Natural killer cell (primary cell): ENCODE data around the gene SOX15. TPM values are rescaled to one million over a fixed set of nuclear protein-coding genes. Genes with fewer than 3 reads are reported as not detected.
A peak's percentile ranks its signal among the peaks of the same experiment; 100 is the strongest.

Experiments used
- ATAC-seq, 3 donors: fragments of 150-1000 bp in 2 of 3; fragments of 200-7000 bp in 1 of 3; cut with Tn5 transposase; 1 replicate in 1 of 3; 2 replicates in 2 of 3; pipeline ENCODE4 v1.10.0; 2021; ENCODE audit warnings: mild to moderate bottlenecking in 2 of 3, moderate library complexity in 2 of 3
- DNase-seq, 2 donors: peaks; one replicate each; pipeline versions ENCODE4 v3.0.0 to v3.0.0-alpha.2; 2013 to 2021; ENCODE audit warnings: mixed read lengths in 1 of 2
- H3K27ac ChIP-seq: one replicate; pipeline ENCODE4 v1.5.1; 2013; ENCODE audit warnings: mild to moderate bottlenecking, low read length
- H3K27me3 ChIP-seq: one replicate; pipeline ENCODE4 v1.6.1; 2013; ENCODE audit warnings: low read length; ENCODE audit not compliant: control insufficient read depth, insufficient read depth
- H3K36me3 ChIP-seq: one replicate; pipeline ENCODE4 v1.6.1; 2013; ENCODE audit warnings: low read length; ENCODE audit not compliant: control insufficient read depth, insufficient read depth
- H3K4me1 ChIP-seq: one replicate; pipeline ENCODE4 v1.6.1; 2013; ENCODE audit warnings: low read length; ENCODE audit not compliant: control insufficient read depth, insufficient read depth
- H3K4me3 ChIP-seq: one replicate; pipeline ENCODE4 v1.5.1; 2013; ENCODE audit warnings: low read length
- H3K9me3 ChIP-seq: one replicate; pipeline ENCODE4 v1.6.1; 2013; ENCODE audit warnings: low read length; ENCODE audit not compliant: control insufficient read depth, insufficient read depth
- H3K27ac Mint-ChIP-seq, 2 donors: one replicate each; pipeline ENCODE4 v1.8.0; 2022; ENCODE audit warnings: mild to moderate bottlenecking in 2 of 2, mixed read lengths in 2 of 2, moderate library complexity in 1 of 2
- H3K27me3 Mint-ChIP-seq, 2 donors: one replicate each; pipeline ENCODE4 v1.8.0; 2022; ENCODE audit warnings: low read depth in 2 of 2, mixed read lengths in 2 of 2
- H3K36me3 Mint-ChIP-seq: one replicate; pipeline ENCODE4 v1.8.0; 2022; ENCODE audit warnings: mixed read lengths
- H3K4me1 Mint-ChIP-seq, 2 donors: one replicate each; pipeline ENCODE4 v1.8.0; 2022; ENCODE audit warnings: mixed read lengths in 2 of 2
- H3K4me3 Mint-ChIP-seq: one replicate; pipeline ENCODE4 v1.8.0; 2022; ENCODE audit warnings: mild to moderate bottlenecking, moderate library complexity, mixed read lengths
- H3K9me3 Mint-ChIP-seq, 2 donors: one replicate each; pipeline ENCODE4 v1.8.0; 2022; ENCODE audit warnings: mixed read lengths in 2 of 2
- CTCF ChIP-seq: fragments of 200-600 bp; IDR thresholded peaks from one replicate; pipeline ENCODE4 v1.8.0; 2022; ENCODE audit warnings: antibody characterized with exemption
- WGBS: methylation state at CpG from one replicate; pipeline ENCODE4 v1.1.7; 2013; ENCODE audit warnings: missing lambda C conversion rate; ENCODE audit not compliant: insufficient coverage; 5-methylcytosine and 5-hydroxymethylcytosine counted together
- intact Hi-C: fragments of 100-400 bp; cut with micrococcal nuclease; formaldehyde crosslinking; loops from one replicate; pipeline ENCODE4 v1.14.2; 2022
- total RNA-seq, 4 donors: library from RNA; stranded (reverse); fragments of 120-200 nt in 1 of 4; gene quantifications; one replicate each; pipeline versions ENCODE4 v1.2.3 to v1.2.4, GENCODE V29; 2013 to 2022

SOX15 gene
- total RNA-seq, 3 donors from 2014 or later (not counting 1 experiment from before 2014, with no cell fraction given): 0.27 TPM; not detected in 2

DNA sequence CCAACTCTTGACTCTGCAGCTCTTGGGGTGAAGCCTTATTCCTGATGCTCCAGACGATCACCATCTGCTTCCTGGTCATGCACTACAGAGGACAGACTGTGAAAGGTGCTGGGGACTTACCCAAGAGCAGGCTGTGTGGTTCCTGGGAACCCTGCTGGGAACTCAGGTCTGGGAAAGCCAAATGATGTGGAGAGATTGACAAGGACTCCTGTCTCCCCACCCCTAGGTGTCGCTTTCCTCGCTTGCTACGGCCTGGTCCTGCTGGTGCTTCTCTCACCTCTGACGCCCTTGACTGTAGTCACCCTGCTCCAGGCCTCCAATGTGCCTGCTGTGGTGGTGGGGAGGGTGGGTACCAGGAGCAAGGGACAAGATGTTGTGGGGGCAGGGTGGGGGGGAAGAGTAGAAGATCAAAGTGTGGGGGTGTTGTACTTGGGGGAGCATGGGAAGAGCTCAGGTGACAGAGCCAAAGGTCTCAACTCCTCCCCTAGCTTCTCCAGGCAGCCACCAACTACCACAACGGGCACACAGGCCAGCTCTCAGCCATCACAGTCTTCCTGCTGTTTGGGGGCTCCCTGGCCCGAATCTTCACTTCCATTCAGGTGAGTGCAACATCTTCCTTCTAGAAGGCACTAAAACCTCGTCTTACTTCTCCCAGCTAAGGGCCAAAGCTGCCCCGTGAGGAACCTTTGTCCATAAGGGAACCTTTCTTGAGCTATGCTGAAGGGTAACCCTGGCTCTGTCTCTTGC is 3.0 kb downstream of the SOX15 start:
- Mint-ChIP-seq H3K27ac (peak overlapping the region in 1 of 2 donors; percentile 29), H3K4me1 (peaks cover 16 to 28% of the 10 kb centered on the region in 2 donors), H3K9me3 (no peaks in the 10 kb centered on the region), H3K27me3 (no peaks in the 10 kb centered on the region), H3K4me3 (peak overlapping the region; percentile 40), H3K36me3 (no peaks in the 10 kb centered on the region)
- intact Hi-C loops: no loop called here
- no peak for ATAC-seq
- 96% methylated on average over 9 of the region's 9 CpGs for WGBS
- Histone ChIP-seq H3K9me3 (no peaks in the 10 kb centered on the region), H3K4me3 (no peak overlapping the region), H3K36me3 (peaks cover 16% of the 10 kb centered on the region), H3K27ac (no peak overlapping the region), H3K27me3 (no peaks in the 10 kb centered on the region), H3K4me1 (peaks cover 35% of the 10 kb centered on the region)
- TF ChIP-seq CTCF: no peak
- DNase-seq: no peak

GRCh38 chr17:7583253-7584109 is 6.4 kb downstream of the SOX15 start, which contains the start of gene MPDU1:
Gene MPDU1, plus strand, starts transcription at chr17:7583852. Its CDS starts 11 bp downstream, at chr17:7583863.
- Histone ChIP-seq H3K4me3 (peak within 1 kb of the TSS; percentile 69), H3K4me1 (peaks cover 57% of the 10 kb centered on the region), H3K27me3 (no peaks in the 10 kb centered on the region), H3K27ac (peak within 1 kb of the TSS; percentile 88), H3K9me3 (no peaks in the 10 kb centered on the region), H3K36me3 (peaks cover 12% of the 10 kb centered on the region)
- peaks cover 38 to 55% of the 10 kb centered on the region in 2 donors for H3K4me1 Mint-ChIP-seq
- DNase-seq (peak; percentile 93 to 98), ATAC-seq (peak; percentile 80 to 93 (median 83))
- no peaks in the 10 kb centered on the region for H3K9me3 Mint-ChIP-seq
- WGBS: 20% methylated on average over 69 of the region's 69 CpGs
- intact Hi-C loops: loop anchor here (1.0 kb wide), 2 partner anchors 10 to 103 kb away; no protein-coding TSS in a partner anchor
- peak within 1 kb of the TSS; percentile 98 to 99 for H3K27ac Mint-ChIP-seq
- no peaks in the 10 kb centered on the region for H3K27me3 Mint-ChIP-seq
- H3K36me3 Mint-ChIP-seq: no peaks in the 10 kb centered on the region
- peak within 1 kb of the TSS; percentile 96 for H3K4me3 Mint-ChIP-seq
- TF ChIP-seq CTCF: no peak

GRCh38 chr17:7582396-7583252 is 7.3 kb downstream of the SOX15 start:
- no peaks in the 10 kb centered on the region for H3K9me3 ChIP-seq
- H3K27me3 ChIP-seq: no peaks in the 10 kb centered on the region
- no peak for DNase-seq
- peak overlapping the region; percentile 69 for H3K4me3 ChIP-seq
- peaks cover 18% of the 10 kb centered on the region for H3K36me3 ChIP-seq
- H3K27me3 Mint-ChIP-seq: no peaks in the 10 kb centered on the region
- TF ChIP-seq CTCF: no peak
- H3K27ac Mint-ChIP-seq: peak overlapping the region; percentile 98 to 99
- ATAC-seq: no peak
- intact Hi-C loops: loop anchor here (1.0 kb wide), 1 partner anchor 9 kb away; no protein-coding TSS in a partner anchor
- peaks cover 38 to 55% of the 10 kb centered on the region in 2 donors for H3K4me1 Mint-ChIP-seq
- H3K9me3 Mint-ChIP-seq: no peaks in the 10 kb centered on the region
- peak overlapping the region; percentile 40 for H3K4me3 Mint-ChIP-seq
- 91% methylated on average over 36 of the region's 36 CpGs for WGBS
- peaks cover under 1% of the 10 kb centered on the region for H3K36me3 Mint-ChIP-seq
- H3K4me1 ChIP-seq: peaks cover 65% of the 10 kb centered on the region
- peak overlapping the region; percentile 88 for H3K27ac ChIP-seq
